HS-5 (cell line): ENCODE results near the gene IL17RD.
"Not testable (repeated sequence)": the region's sequence is repeated elsewhere in the genome, so short reads cannot be mapped to it uniquely, and the experiment has no call there.

Experiments used
- DNase-seq: peaks from one replicate; pipeline ENCODE4 v3.0.0-alpha.2; 2012; ENCODE audit warnings: low read depth

IL17RD gene

GRCh38 chr3:57093489-57093888 lies 71.7 kb downstream of the IL17RD start:
- no peak for DNase-seq

- DNase-seq = no peak
Observed at GRCh38 chr3:57091521-57092273, 73.5 kb downstream of the IL17RD start.

DNA sequence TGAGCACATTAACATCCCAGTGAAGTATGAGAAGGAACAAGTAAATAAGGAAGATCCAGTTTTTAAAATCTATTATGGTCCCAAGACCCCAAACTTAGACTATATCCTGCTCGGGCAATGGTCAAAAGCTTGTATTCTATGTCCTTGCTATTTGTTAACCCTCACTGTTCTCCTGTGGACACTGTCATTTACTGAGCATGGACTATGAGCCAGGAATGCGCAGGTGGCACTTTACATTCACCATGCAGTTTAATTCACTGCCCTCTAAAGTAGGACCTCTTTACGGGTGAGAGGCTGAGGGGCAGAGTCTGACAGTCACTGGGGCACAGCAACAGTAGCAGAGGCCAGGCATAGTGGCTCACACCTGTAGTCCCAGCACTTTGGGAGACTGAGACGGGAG lies 76.1 kb downstream of the IL17RD start:
- no peak for DNase-seq

GRCh38 chr3:57088503-57088902 lies 76.7 kb downstream of the IL17RD start:
- no peak for DNase-seq

DNA sequence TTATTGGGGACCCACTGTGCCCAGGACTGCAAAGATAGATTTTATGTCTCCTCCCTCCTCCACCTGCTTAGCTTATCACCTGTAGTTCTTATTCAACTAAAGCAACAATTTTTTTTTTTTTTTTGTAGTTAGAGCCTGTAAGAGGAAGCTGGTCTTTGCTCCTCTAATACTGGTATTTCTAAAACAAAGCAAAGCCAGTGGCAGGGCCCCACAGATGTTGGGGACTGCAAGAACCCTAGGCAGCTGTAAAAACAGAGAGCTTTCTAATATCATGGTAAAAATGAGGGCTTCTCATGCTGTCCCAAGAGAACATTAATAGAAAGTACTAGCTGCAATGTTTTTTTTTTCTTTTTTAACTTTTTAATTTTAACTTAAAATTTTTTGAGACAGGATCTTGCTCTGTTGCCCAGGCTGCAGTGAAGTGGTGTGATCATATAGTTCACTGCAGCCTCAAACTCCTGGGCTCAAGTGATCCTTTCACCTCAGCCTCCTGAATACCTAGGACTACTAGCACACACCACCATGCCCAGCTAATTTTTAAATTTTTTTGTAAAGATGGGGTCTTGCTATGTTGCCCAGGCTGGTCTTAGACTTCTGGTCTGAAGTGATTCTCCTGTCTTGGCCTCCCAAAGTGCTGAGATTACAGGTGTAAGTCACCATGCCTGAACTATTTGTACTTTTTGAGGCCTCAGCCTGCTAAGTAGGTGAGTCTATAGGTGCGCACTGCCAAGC lies 77.6 kb downstream of the IL17RD start:
- no peak for DNase-seq

- DNase-seq = no peak
Observed at GRCh38 chr3:57086201-57086600, 79.0 kb downstream of the IL17RD start.

DNA sequence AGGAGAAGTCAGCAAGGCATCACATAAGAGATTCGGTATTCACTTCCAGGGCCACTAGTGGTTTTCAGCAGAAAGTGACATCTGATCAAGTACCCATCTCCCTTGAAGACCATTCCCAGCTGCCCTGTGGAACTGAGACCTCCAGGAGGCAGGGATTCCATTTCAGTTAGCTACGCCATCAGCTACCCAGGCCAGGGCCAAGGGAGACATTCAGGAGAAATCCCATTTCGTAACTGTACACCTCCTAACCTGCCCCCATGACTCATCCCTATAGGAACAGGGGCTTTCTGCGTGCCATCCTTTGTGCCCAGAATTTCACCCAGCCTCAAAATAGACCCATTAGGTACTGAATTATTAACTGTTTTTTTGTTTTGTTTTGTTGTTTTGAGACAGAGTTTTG lies 79.9 kb downstream of the IL17RD start:
- DNase-seq = no peak

GRCh38 chr3:57083266-57083995 lies 81.7 kb downstream of the IL17RD start:
- DNase-seq = not testable (repeated sequence)

- no peak for DNase-seq
Observed at GRCh38 chr3:57082481-57082880, 82.7 kb downstream of the IL17RD start.

GRCh38 chr3:57081173-57081572 lies 84.0 kb downstream of the IL17RD start:
- DNase-seq = no peak

DNA sequence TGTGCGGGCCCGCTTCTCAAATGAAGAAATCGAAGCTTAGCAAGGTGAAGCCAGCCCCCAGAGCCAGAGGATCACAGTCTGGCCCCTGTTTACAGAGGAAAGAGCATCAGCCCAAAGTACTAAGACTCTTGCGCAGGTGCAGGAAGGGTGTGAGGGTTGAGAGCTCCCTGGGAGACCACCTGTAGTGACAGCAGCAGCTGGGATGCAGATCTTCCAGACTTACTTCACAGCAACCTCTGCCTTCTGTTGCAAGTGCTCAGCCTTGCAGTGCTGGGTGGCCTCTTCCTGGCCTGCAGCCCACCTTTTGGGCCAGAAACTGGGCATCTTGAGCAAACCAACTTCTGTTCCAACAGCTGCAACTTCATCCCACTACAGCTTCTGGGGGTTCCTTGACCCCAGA lies 85.0 kb downstream of the IL17RD start:
- no peak for DNase-seq

DNA sequence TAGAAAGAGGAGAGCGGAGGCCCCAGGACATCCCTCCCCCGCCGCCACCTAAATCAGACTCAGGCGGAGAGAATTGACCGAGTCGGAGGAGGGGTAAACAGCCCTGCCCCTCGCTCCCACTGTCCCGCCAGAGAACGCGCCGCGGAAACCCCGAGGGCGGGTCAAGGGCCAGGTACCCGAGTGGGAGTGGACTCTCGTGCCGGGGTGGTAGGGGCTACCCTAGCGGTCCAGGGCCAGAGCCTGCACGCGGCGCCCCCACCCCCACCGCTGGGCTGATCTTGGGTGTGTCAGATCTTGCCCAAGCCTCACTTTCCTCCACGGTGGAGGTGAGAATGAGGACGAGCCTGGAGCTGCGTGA lies 85.7 kb downstream of the IL17RD start:
- DNase-seq = no peak

DNA sequence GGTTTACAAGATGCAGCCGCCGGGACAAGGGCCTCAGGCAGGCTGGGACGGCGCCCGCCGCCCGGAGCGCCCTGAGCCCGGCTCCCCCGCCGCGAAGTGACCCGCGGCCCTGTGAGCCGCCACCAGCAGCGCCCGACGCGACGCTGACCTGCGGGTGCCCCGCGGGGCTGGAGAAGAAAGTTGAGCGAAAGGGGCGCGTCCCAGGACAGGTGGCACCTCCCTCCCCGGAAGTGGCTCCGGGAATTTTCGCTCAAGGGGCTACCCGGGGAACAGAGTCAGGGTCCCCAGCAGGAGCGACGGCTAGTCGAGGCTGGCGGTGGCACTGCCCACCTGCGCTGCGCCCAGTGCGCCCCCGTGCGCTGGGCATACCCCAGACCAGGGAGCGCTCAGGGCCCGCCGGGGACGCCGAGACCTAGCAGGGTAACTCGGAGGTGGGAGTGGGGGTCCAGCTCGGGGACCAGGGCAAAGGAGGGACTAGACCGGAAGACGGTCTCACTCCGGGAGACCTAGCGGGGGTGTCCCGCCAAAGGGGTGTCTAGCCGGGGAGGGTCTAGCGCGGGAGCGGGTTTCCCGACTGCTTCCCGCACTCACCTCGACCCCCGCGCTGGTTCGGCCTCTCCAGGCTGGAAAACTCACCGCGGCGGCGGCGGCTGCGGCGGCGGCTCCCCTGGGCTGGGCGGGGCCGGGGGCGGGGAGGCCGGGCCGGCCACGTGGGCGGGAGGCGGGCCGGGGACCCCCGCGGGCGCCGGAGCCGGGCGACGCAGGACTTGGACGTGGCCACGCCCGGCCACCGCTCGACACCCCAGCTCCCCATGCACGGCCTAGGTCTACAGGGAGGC lies 86.3 kb downstream of the IL17RD start:
- DNase-seq = no peak

DNA sequence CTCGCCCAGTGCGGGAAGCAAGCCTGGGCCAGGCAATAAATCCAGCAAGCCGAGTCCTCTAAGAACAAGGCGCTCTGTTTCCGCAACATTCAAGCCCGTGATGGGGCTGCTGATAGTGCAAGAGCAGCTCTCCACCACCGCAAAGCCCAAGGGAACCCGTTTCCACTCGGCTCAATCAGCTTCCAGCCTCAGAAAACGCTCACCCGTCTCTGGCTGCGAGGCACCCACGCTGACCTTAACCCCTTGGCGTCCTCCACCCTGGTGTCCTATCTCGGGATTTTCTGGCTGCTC lies 86.9 kb downstream of the IL17RD start:
- DNase-seq = no peak

- no peak for DNase-seq
Observed at GRCh38 chr3:57077630-57078343, 87.4 kb downstream of the IL17RD start.

GRCh38 chr3:57076422-57076951 lies 88.7 kb downstream of the IL17RD start:
- DNase-seq = no peak

DNA sequence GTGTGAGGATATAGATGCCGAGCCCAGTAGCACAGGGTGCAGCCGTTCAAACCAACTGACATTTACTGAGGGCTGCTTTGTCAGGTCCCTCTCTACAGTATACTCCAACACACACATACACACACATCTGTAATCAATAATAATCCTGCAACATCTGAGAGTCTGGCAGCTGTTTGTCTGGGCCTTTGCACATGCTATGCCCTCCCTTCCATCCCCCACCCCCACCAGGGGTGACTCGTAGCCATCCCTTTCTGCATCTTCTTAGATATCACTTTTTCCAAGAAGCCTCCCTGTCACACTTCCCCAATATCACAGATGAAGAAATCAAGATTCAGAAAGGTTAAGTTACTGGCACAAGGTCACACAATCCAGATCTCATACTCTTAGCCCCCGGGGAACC lies 91.0 kb downstream of the IL17RD start:
- no peak for DNase-seq

GRCh38 chr3:57073628-57074027 lies 91.5 kb downstream of the IL17RD start:
- no peak for DNase-seq

- no peak for DNase-seq
Observed at GRCh38 chr3:57069503-57069902, 95.7 kb downstream of the IL17RD start.

DNA sequence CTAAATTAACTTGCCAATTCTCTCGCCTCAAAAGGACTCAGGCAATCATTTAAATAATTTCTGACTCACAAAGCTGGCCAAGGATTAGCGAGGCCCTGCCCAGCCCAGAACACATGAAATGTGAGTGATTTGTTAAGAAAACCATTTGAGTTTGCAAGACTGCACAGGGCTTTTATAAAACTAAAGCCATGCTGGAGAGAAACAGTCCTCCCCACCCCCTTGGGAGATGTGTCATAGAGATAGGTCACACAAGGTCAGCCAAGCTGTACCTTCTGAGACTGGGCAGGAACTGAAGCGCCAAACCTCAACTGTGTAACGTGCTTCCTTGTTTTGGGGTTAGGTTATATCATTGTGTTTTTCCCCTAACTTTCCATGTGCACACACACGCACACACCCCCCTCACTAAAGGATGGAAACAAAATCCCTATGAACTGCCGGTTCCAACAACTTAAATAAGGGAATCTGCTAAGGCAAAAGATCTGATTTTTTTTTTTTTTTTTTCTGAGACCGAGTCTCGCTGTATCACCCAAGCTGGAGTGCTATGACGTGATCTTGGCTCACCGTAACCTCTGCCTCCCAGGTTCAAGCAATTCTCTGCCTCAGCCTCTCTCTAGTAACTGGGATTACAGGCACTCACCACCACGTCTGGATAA lies 96.6 kb downstream of the IL17RD start:
- peak; percentile 88 for DNase-seq

DNA sequence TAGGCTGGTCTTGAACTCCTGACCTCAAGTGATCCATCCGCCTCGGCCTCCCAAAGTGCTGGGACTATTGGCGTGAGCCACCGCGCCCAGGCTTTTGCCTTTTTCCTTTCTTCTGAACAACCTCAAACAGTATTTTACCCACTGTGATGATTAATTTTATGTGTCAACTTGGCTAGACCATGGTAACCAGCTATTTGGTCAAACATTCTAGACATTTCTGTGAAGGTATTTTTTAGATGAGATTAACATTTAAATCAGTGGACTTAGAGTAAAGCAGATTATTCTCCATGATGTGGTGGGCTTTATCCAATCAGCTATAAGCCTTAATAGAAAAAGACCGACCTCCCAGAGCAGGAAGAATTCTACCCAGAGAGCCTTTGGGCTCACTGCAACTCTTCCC lies 98.7 kb downstream of the IL17RD start:
- no peak for DNase-seq
